ENCODE measurements around the gene PDE8A.
"Not testable (repeated sequence)": the region's sequence is repeated elsewhere in the genome, so short reads cannot be mapped to it uniquely, and the experiment has no call there.

DNA sequence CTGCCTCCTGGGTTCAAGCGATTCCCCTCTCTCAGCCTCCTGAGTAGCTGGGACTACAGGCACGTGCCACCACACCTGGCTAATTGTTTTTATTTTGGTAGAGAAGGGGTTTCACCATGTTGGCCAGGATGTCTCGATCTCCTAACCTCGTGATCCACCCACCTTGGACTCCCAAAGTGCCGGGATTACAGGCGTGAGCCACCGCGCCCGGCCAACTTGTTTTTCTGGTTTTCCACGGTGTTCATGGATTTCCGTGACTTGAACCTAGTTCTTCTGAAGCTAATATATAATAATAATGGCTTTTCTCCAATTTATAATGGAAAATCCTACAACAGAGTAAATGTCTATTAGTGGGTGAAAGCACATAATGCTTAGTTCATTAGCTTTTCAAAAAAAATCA is 203.7 kb downstream of the PDE8A start:
- TF ChIP-seq, protein P1, sequence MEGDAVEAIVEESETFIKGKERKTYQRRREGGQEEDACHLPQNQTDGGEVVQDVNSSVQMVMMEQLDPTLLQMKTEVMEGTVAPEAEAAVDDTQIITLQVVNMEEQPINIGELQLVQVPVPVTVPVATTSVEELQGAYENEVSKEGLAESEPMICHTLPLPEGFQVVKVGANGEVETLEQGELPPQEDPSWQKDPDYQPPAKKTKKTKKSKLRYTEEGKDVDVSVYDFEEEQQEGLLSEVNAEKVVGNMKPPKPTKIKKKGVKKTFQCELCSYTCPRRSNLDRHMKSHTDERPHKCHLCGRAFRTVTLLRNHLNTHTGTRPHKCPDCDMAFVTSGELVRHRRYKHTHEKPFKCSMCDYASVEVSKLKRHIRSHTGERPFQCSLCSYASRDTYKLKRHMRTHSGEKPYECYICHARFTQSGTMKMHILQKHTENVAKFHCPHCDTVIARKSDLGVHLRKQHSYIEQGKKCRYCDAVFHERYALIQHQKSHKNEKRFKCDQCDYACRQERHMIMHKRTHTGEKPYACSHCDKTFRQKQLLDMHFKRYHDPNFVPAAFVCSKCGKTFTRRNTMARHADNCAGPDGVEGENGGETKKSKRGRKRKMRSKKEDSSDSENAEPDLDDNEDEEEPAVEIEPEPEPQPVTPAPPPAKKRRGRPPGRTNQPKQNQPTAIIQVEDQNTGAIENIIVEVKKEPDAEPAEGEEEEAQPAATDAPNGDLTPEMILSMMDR (IDR thresholded peaks at IDR 0.05) = not testable (repeated sequence)
- not testable (repeated sequence) for TF ChIP-seq EZH2 (IDR thresholded peaks at IDR 0.05; ENCODE audit: borderline replicate concordance, insufficient read depth, low read depth, low read length, poor library complexity, severe bottlenecking)

Data from B cell (primary cell).